Osteocyte (in vitro differentiated cells): Measurements from ENCODE around the gene HLX. TPM values are rescaled to one million over a fixed set of nuclear protein-coding genes. Genes with fewer than 3 reads are reported as not detected.

Source experiments
- DNase-seq: peaks from one replicate; pipeline ENCODE4 v3.0.0; 2021; ENCODE audit warnings: mixed read lengths; ENCODE audit not compliant: unreplicated experiment; ENCODE audit errors: extremely low spot score
- H3K27ac Mint-ChIP-seq: one replicate; pipeline ENCODE4 v1.8.0; 2021; ENCODE audit warnings: mild to moderate bottlenecking, mixed read lengths; ENCODE audit not compliant: unreplicated experiment
- H3K27me3 Mint-ChIP-seq: one replicate; pipeline ENCODE4 v1.8.0; 2021; ENCODE audit warnings: mixed read lengths; ENCODE audit not compliant: unreplicated experiment
- H3K36me3 Mint-ChIP-seq: one replicate; pipeline ENCODE4 v1.8.0; 2021; ENCODE audit warnings: mixed read lengths; ENCODE audit not compliant: unreplicated experiment
- H3K4me1 Mint-ChIP-seq: one replicate; pipeline ENCODE4 v1.8.0; 2021; ENCODE audit warnings: mixed read lengths; ENCODE audit not compliant: unreplicated experiment
- H3K4me3 Mint-ChIP-seq: one replicate; pipeline ENCODE4 v1.8.0; 2021; ENCODE audit warnings: mild to moderate bottlenecking, moderate library complexity, mixed read lengths; ENCODE audit not compliant: unreplicated experiment
- H3K9me3 Mint-ChIP-seq: one replicate; pipeline ENCODE4 v1.8.0; 2021; ENCODE audit warnings: mixed read lengths; ENCODE audit not compliant: unreplicated experiment
- total RNA-seq: library from RNA; stranded (reverse); gene quantifications from 2 replicates; pipeline ENCODE4 v1.2.1, GENCODE V29; 2021
- TF ChIP-seq, protein P1 (sequence below): fragments of 200-600 bp; sonication (generic); IDR thresholded peaks from 2 replicates; pipeline ENCODE4 v1.5.0; 2021; ENCODE audit warnings: antibody characterized with exemption, mild to moderate bottlenecking, moderate library complexity

Gene HLX
- total RNA-seq, 1 donor from 2014 or later: 0.54 TPM

DNA sequence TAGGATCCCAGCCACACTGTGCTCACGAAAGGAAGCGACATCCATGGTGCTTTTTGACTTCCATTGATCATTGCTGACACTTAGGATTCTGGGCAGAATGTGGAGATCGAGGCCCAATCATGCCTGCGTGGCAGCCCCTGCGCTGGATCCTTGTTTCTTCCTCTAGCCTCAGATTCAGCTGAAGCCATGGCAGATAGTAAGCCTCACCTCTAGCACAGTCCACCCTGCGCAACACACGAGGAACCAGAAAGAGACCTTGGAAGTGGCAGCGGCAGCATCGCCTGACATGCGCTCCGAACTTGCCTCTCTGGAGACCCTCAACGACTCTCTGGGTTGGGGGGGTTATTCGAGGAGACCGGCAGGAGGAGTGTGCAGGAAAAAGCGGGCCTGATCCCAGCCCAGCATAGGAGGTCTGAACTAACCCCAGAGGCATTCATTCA lies 10.6 kb downstream of the HLX start:
- Mint-ChIP-seq H3K9me3 (no peaks in the 10 kb centered on the region), H3K36me3 (no peaks in the 10 kb centered on the region), H3K4me3 (no peak overlapping the region), H3K4me1 (peaks cover 14% of the 10 kb centered on the region), H3K27ac (no peak overlapping the region), H3K27me3 (peaks cover 98% of the 10 kb centered on the region)
- DNase-seq: no peak
- TF ChIP-seq, protein P1, sequence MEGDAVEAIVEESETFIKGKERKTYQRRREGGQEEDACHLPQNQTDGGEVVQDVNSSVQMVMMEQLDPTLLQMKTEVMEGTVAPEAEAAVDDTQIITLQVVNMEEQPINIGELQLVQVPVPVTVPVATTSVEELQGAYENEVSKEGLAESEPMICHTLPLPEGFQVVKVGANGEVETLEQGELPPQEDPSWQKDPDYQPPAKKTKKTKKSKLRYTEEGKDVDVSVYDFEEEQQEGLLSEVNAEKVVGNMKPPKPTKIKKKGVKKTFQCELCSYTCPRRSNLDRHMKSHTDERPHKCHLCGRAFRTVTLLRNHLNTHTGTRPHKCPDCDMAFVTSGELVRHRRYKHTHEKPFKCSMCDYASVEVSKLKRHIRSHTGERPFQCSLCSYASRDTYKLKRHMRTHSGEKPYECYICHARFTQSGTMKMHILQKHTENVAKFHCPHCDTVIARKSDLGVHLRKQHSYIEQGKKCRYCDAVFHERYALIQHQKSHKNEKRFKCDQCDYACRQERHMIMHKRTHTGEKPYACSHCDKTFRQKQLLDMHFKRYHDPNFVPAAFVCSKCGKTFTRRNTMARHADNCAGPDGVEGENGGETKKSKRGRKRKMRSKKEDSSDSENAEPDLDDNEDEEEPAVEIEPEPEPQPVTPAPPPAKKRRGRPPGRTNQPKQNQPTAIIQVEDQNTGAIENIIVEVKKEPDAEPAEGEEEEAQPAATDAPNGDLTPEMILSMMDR: no peak

GRCh38 chr1:220890602-220891001 lies 11.4 kb downstream of the HLX start:
- Mint-ChIP-seq H3K36me3 (no peaks in the 10 kb centered on the region), H3K27ac (no peak overlapping the region), H3K4me3 (no peak overlapping the region), H3K27me3 (peaks cover 98% of the 10 kb centered on the region), H3K9me3 (no peaks in the 10 kb centered on the region), H3K4me1 (peaks cover 13% of the 10 kb centered on the region)
- DNase-seq: no peak
- TF ChIP-seq, protein P1: no peak

DNA sequence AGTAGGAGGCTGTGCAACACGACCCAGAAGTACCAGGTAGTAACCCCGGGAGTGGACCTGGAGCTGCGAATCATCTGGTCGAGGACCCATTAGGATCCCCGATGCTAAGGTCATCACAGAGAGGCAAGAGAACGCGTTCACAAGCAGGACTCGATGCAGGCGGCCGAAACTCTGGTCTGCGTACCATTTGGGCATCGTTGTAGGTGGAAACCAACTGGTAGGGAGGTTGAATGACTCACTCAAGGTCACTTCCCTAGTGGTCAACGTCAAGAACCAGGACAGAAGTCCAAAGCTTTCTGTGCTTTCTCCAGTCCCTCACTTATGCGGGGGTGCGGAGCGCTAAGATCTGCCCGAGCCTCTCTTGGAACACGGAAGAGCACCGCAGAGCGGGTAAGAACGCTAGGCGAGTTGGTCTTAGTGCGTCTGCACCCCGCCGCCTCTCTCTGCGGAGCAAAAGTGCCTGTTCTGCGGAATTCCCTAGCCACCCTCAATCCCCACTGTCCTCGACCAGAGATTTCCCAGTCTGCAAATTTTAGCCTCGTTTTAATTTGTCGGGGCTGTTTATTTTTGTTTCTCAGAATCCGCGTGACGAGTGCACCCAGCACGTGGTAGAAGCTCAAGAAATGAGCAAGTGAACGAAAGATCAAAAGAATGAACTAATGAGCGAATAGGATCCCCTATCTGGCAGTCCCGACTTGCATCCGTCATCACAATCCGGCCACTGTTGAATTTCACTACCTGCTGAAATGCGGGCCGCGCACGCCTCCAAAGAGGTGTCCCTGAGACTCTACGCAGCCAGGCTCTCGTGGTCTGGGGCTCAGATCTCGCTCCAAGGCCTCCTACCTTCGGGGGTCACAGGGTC lies 12.2 kb downstream of the HLX start:
- Mint-ChIP-seq H3K4me3 (no peak overlapping the region), H3K9me3 (no peaks in the 10 kb centered on the region), H3K27ac (no peak overlapping the region), H3K4me1 (peaks cover 13% of the 10 kb centered on the region), H3K27me3 (peaks cover 98% of the 10 kb centered on the region), H3K36me3 (no peaks in the 10 kb centered on the region)
- TF ChIP-seq, protein P1: no peak
- no peak for DNase-seq

DNA sequence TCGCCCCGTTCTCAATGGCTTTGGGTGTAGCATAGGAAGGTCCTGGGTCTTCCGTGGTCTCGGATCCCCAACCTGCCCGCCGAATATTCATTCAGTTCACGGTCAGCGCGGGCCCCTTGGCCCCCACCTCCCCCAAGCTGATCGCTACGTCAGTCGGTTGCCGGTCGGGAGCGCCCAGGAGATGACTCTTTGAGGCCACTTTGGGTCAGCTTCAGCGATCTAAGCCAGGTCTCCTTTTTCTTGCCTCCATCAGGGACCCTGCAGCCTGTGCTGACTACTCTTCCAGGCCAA lies 12.8 kb downstream of the HLX start:
- no peak for DNase-seq
- Mint-ChIP-seq H3K4me1 (peaks cover 13% of the 10 kb centered on the region), H3K36me3 (no peaks in the 10 kb centered on the region), H3K27me3 (peaks cover 98% of the 10 kb centered on the region), H3K4me3 (no peak overlapping the region), H3K27ac (no peak overlapping the region), H3K9me3 (no peaks in the 10 kb centered on the region)
- TF ChIP-seq, protein P1: no peak

- H3K4me1 Mint-ChIP-seq: peaks cover 10% of the 10 kb centered on the region
- no peak for DNase-seq
- H3K4me3 Mint-ChIP-seq: peak overlapping the region; percentile 68
- H3K27me3 Mint-ChIP-seq: peaks cover 98% of the 10 kb centered on the region
- TF ChIP-seq, protein P1: no peak
- H3K36me3 Mint-ChIP-seq: no peaks in the 10 kb centered on the region
- no peaks in the 10 kb centered on the region for H3K9me3 Mint-ChIP-seq
- no peak overlapping the region for H3K27ac Mint-ChIP-seq
Observed at GRCh38 chr1:220892997-220893700, 13.9 kb downstream of the HLX start.
